H1 (cell line): ENCODE results near the gene EVPLL. TPM values are rescaled to one million over a fixed set of nuclear protein-coding genes. Genes with fewer than 3 reads are reported as not detected.
"Not testable (repeated sequence)": the region's sequence is repeated elsewhere in the genome, so short reads cannot be mapped to it uniquely, and the experiment has no call there.

Experiments
- CTCF ChIA-PET: fragments of 300-600 bp; sonication (Branson Sonifier 250); formaldehyde crosslinking; loops from one replicate; lab custom pipeline; 2021; ENCODE audit not compliant: partially characterized antibody; lab: Charles Lee
- POLR2A ChIA-PET: fragments of 300-600 bp; sonication (Branson Sonifier 250); formaldehyde crosslinking; loops from one replicate; lab custom pipeline; 2021; ENCODE audit warnings: inconsistent platforms; ENCODE audit not compliant: partially characterized antibody; lab: Charles Lee
- DNase-seq, 2 experiments: peaks; one replicate each; pipeline versions ENCODE4 v3.0.0 to v3.0.0-alpha.2; 2010 to 2022; ENCODE audit warnings: low spot score in 2 of 2, low read depth in 1 of 2, mixed read lengths in 1 of 2
- FAIRE-seq: peaks from 2 replicates; lab custom pipeline; 2011; peaks lifted over from hg19 to GRCh38; lab: Jason Lieb, UNC
- H2AFZ ChIP-seq: 2 replicates; pipeline ENCODE4 v1.8.1; 2012; ENCODE audit warnings: low read length, inconsistent platforms
- H2AK5ac ChIP-seq: 2 replicates; pipeline ENCODE4 v1.6.1; 2013; ENCODE audit warnings: low read depth, low read length
- H2BK120ac ChIP-seq: replicated peaks from 2 replicates; pipeline ENCODE3; 2013; ENCODE audit warnings: low read depth, low read length, inconsistent platforms
- H2BK12ac ChIP-seq: 2 replicates; pipeline ENCODE4 v1.6.1; 2013; ENCODE audit warnings: low read depth, low read length
- H2BK15ac ChIP-seq: 2 replicates; pipeline ENCODE4 v1.6.1; 2013; ENCODE audit warnings: low read length
- H2BK20ac ChIP-seq: 2 replicates; pipeline ENCODE4 v1.6.1; 2013; ENCODE audit warnings: low read length
- H2BK5ac ChIP-seq: 2 replicates; pipeline ENCODE4 v1.6.1; 2013; ENCODE audit warnings: low read depth, low read length
- H3K14ac ChIP-seq: 2 replicates; pipeline ENCODE4 v1.6.1; 2013; ENCODE audit warnings: inconsistent platforms; ENCODE audit not compliant: insufficient read length
- H3K18ac ChIP-seq: 2 replicates; pipeline ENCODE4 v1.6.1; 2013; ENCODE audit warnings: low read length; ENCODE audit errors: extremely low read depth
- H3K23ac ChIP-seq: 2 replicates; pipeline ENCODE4 v1.6.1; 2013; ENCODE audit warnings: inconsistent platforms; ENCODE audit not compliant: insufficient read length
- H3K23me2 ChIP-seq: 2 replicates; pipeline ENCODE4 v1.6.1; 2013; ENCODE audit warnings: low read depth, low read length
- H3K27ac ChIP-seq: 2 replicates; pipeline ENCODE4 v1.6.1; 2011; ENCODE audit warnings: low read depth, low read length, inconsistent platforms
- H3K27me3 ChIP-seq, 4 experiments: replicated peaks in 1 of 4; 1 replicate in 1 of 4; 2 replicates in 3 of 4; pipeline versions ENCODE4 v1.6.1 to v1.8.1; 2011 to 2013; ENCODE audit warnings: low read length in 3 of 4, mild to moderate bottlenecking in 3 of 4, inconsistent platforms in 2 of 4, mixed read lengths in 2 of 4, moderate library complexity in 1 of 4; ENCODE audit not compliant: control insufficient read depth in 3 of 4, insufficient read depth in 3 of 4; ENCODE audit errors: extremely low read depth in 1 of 4
- H3K36me3 ChIP-seq, 4 experiments: 2 replicates each; pipeline versions ENCODE4 v1.6.1 to v1.8.1; 2011 to 2013; ENCODE audit warnings: mild to moderate bottlenecking in 4 of 4, low read length in 3 of 4, moderate library complexity in 2 of 4, control low read depth in 1 of 4, inconsistent platforms in 1 of 4; ENCODE audit not compliant: insufficient read depth in 4 of 4, control insufficient read depth in 2 of 4
- H3K4ac ChIP-seq: replicated peaks from 2 replicates; pipeline ENCODE3; 2013; ENCODE audit warnings: low read length, low read depth, mixed read lengths, inconsistent platforms; ENCODE audit not compliant: insufficient read length
- H3K4me1 ChIP-seq, 4 experiments: replicated peaks in 1 of 4; 1 replicate in 1 of 4; 2 replicates in 3 of 4; pipeline versions ENCODE4 v1.6.1 to v1.8.1; 2011 to 2013; ENCODE audit warnings: low read length in 3 of 4, inconsistent platforms in 2 of 4, mixed read lengths in 1 of 4; ENCODE audit not compliant: insufficient read depth in 4 of 4, control insufficient read depth in 3 of 4
- H3K4me2 ChIP-seq, 2 experiments: 2 replicates each; pipeline versions ENCODE4 v1.6.1 to v1.8.1; 2011 to 2013; ENCODE audit warnings: low read depth in 2 of 2, low read length in 2 of 2, control low read depth in 1 of 2, inconsistent platforms in 1 of 2, mild to moderate bottlenecking in 1 of 2; ENCODE audit not compliant: insufficient read depth in 1 of 2
- H3K4me3 ChIP-seq, 4 experiments: fragments of 200-600, 300-600 bp in 1 of 4; sonication (generic), shearing (Covaris generic), sonication (Bioruptor Twin) in 1 of 4; 2 replicates each; pipeline versions ENCODE4 v1.5.1 to v1.8.1; 2011 to 2016; ENCODE audit warnings: low read length in 4 of 4, low read depth in 3 of 4, control low read depth in 2 of 4, inconsistent platforms in 2 of 4, mild to moderate bottlenecking in 2 of 4, mixed read lengths in 1 of 4, moderate library complexity in 1 of 4; ENCODE audit not compliant: insufficient read depth in 2 of 4; ENCODE audit errors: extremely low read depth in 1 of 4
- H3K56ac ChIP-seq: replicated peaks from 2 replicates; pipeline ENCODE3; 2013; ENCODE audit warnings: low read depth, mild to moderate bottlenecking, mixed read lengths, low read length, inconsistent platforms; ENCODE audit not compliant: insufficient read length
- H3K79me1 ChIP-seq: 2 replicates; pipeline ENCODE4 v1.6.1; 2013; ENCODE audit warnings: low read depth, low read length, control low read depth
- H3K79me2 ChIP-seq, 2 experiments: 2 replicates each; pipeline versions ENCODE4 v1.6.1 to v1.8.1; 2012 to 2013; ENCODE audit warnings: low read length in 2 of 2, mild to moderate bottlenecking in 2 of 2, inconsistent platforms in 1 of 2; ENCODE audit not compliant: insufficient read depth in 2 of 2, control insufficient read depth in 1 of 2
- H3K9ac ChIP-seq, 4 experiments: replicated peaks in 1 of 4; 1 replicate in 1 of 4; 2 replicates in 3 of 4; pipeline versions ENCODE4 v1.6.1 to v1.8.1; 2011 to 2013; ENCODE audit warnings: low read depth in 3 of 4, low read length in 3 of 4, control low read depth in 2 of 4, mild to moderate bottlenecking in 2 of 4, moderate library complexity in 2 of 4, inconsistent platforms in 1 of 4; ENCODE audit errors: extremely low read depth in 1 of 4
- H3K9me3 ChIP-seq, 2 experiments: 2 replicates each; pipeline versions ENCODE4 v1.6.1 to v1.8.1; 2012 to 2013; ENCODE audit warnings: mild to moderate bottlenecking in 2 of 2, moderate library complexity in 2 of 2, control low read depth in 1 of 2, inconsistent platforms in 1 of 2, low read depth in 1 of 2, low read length in 1 of 2, mixed read lengths in 1 of 2; ENCODE audit not compliant: insufficient read depth in 2 of 2
- H4K20me1 ChIP-seq, 2 experiments: replicated peaks in 1 of 2; 2 replicates each; pipeline versions ENCODE3 to v1.8.1; 2011 to 2013; ENCODE audit warnings: inconsistent platforms in 2 of 2, low read length in 2 of 2, mild to moderate bottlenecking in 1 of 2; ENCODE audit not compliant: insufficient read depth in 2 of 2, control insufficient read depth in 1 of 2
- H4K5ac ChIP-seq: 2 replicates; pipeline ENCODE4 v1.6.1; 2013; ENCODE audit warnings: low read length, low read depth, mixed read lengths, inconsistent platforms; ENCODE audit not compliant: insufficient read length
- H4K8ac ChIP-seq: 2 replicates; pipeline ENCODE4 v1.8.0; 2013; ENCODE audit warnings: mild to moderate bottlenecking, moderate library complexity, low read length, inconsistent platforms; ENCODE audit not compliant: insufficient read depth; ENCODE audit errors: extremely low read depth
- H4K91ac ChIP-seq: replicated peaks from 2 replicates; pipeline ENCODE3; 2013; ENCODE audit warnings: low read length, mixed read lengths, inconsistent platforms; ENCODE audit not compliant: insufficient read length
- WGBS, 2 experiments: shearing (Covaris generic) in 1 of 2; methylation state at CpG; one replicate each; pipeline versions ENCODE4 v1.1.6 to v1.1.7; 2013 to 2015; ENCODE audit warnings: low lambda C conversion rate in 2 of 2, mixed read lengths in 2 of 2, inconsistent platforms in 1 of 2, low coverage in 1 of 2, missing lambda C conversion rate in 1 of 2; ENCODE audit not compliant: insufficient replicate concordance in 2 of 2, insufficient coverage in 1 of 2, insufficient read length in 1 of 2; ENCODE audit errors: extremely low coverage in 1 of 2, missing lambda C conversion rate in 1 of 2; 5-methylcytosine and 5-hydroxymethylcytosine counted together
- polyA plus RNA-seq, 7 experiments: library from polyadenylated mRNA; depleted of rRNA in 3 of 7; stranded (reverse) in 5 of 7; unstranded in 2 of 7; fragments of >200 nt in 5 of 7; fragments of 200-250 nt in 2 of 7; gene quantifications; 1 replicate in 5 of 7; 2 replicates in 1 of 7; 4 replicates in 1 of 7; pipeline versions ENCODE4 v1.2.1 to v1.2.3, GENCODE V29; 2011 to 2013; ENCODE audit warnings: missing spikeins in 2 of 7, mixed read lengths in 2 of 7
- total RNA-seq: library from RNA; stranded (reverse); fragmentation: NEBNext Ultra II Directional; extraction: Animal tissue kit (Norgen Biotek cat#: 25700); gene quantifications from 2 replicates; pipeline ENCODE4 v1.2.1, GENCODE V29; 2021

EVPLL gene
- total and polyA plus RNA-seq, 2 of the 8 experiments (the other 6 are each of a cell fraction or from before 2014, with no cell fraction given): 0.06 TPM; not detected in 1

GRCh38 chr17:18403604-18404003, 26.0 kb downstream of the EVPLL start:
- H3K14ac ChIP-seq, H2BK20ac ChIP-seq, POLR2A ChIA-PET, H4K91ac ChIP-seq, H2BK5ac ChIP-seq, H3K4me2 ChIP-seq, H3K4me3 ChIP-seq, H3K56ac ChIP-seq, CTCF ChIA-PET, H3K36me3 ChIP-seq, H3K79me1 ChIP-seq, DNase-seq, H4K5ac ChIP-seq, H3K4me1 ChIP-seq, H4K8ac ChIP-seq, H3K27me3 ChIP-seq, H3K4ac ChIP-seq, H2BK120ac ChIP-seq, H2BK12ac ChIP-seq, H4K20me1 ChIP-seq, H2BK15ac ChIP-seq, H3K9ac ChIP-seq, H2AFZ ChIP-seq, H3K27ac ChIP-seq, H3K23ac ChIP-seq, H3K9me3 ChIP-seq, H3K79me2 ChIP-seq, FAIRE-seq, H3K23me2 ChIP-seq, H3K18ac ChIP-seq, H2AK5ac ChIP-seq: not testable (repeated sequence)
- WGBS, 2 experiments: 83% methylated on average over 2 of the region's 5 CpGs; no CpG with 5 or more reads in 1 of the 2 experiments

- POLR2A ChIA-PET, H4K91ac ChIP-seq, H3K23ac ChIP-seq, H3K4me1 ChIP-seq, H2BK15ac ChIP-seq, H2AFZ ChIP-seq, H3K4me2 ChIP-seq, H2BK5ac ChIP-seq, H2BK12ac ChIP-seq, H4K20me1 ChIP-seq, H2BK20ac ChIP-seq, H3K4ac ChIP-seq, H4K5ac ChIP-seq, H3K4me3 ChIP-seq, H3K18ac ChIP-seq, DNase-seq, FAIRE-seq, H3K14ac ChIP-seq, H2BK120ac ChIP-seq, H3K9me3 ChIP-seq, H3K23me2 ChIP-seq, H4K8ac ChIP-seq, H3K56ac ChIP-seq, H3K27me3 ChIP-seq, H2AK5ac ChIP-seq, H3K79me1 ChIP-seq, CTCF ChIA-PET, H3K79me2 ChIP-seq, H3K36me3 ChIP-seq, H3K9ac ChIP-seq, H3K27ac ChIP-seq: not testable (repeated sequence)
- 73% methylated on average over 3 of the region's 3 CpGs; no CpG with 5 or more reads in 1 of the 2 experiments for WGBS, 2 experiments
These were observed 31.3 kb downstream of the EVPLL start for GRCh38 chr17:18408906-18409305.
